NCI-H460 (cell line): ENCODE measurements around the gene NSMCE4A. TPM values are rescaled to one million over a fixed set of nuclear protein-coding genes. Genes with fewer than 3 reads are reported as not detected.
"Not testable (repeated sequence)": the region's sequence is repeated elsewhere in the genome, so short reads cannot be mapped to it uniquely, and the experiment has no call there.

Experiments used
- DNase-seq: peaks from one replicate; pipeline ENCODE4 v3.0.0-alpha.2; 2016; ENCODE audit warnings: low read depth; ENCODE audit errors: extremely low read depth
- total RNA-seq: library from RNA; depleted of rRNA; stranded (reverse); fragments of >200 nt; shearing (Covaris generic); gene quantifications from 2 replicates; pipeline ENCODE4 v1.2.3, GENCODE V29; 2014

The NSMCE4A gene
- total RNA-seq, 1 experiment from 2014 or later: 76.5 TPM

DNA sequence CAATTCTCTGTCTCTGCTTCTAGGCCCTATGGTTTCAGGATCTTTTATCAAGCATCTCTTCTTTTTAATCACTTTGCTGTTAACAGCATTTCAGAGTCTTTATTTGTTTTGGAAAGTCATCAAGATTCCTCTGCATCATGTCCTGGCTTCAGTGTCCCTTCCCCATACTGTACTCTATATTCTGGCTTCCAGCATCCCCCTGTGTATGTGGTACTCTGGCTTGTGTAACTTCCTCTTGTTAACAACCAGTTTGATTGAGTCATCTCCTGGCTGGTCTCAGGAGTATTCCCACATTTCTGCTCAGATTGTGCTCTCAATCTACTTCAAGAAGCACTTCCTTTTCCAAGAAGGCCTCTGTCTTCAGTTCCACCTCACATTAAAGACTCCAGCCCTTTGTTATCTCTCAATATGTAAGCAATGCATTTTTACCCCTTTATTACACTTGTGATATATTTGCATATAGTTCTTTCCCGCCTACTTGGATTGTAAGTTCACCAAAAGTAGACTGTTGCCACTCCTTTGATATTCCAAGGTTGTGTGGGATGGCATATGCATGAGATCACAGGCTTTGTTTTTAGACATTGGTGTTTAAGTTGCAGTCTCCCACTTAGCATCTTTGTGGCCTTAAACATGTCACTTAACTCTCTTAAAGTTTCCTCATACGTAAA, 32.1 kb downstream of the NSMCE4A start:
- peak; percentile 73 for DNase-seq

DNA sequence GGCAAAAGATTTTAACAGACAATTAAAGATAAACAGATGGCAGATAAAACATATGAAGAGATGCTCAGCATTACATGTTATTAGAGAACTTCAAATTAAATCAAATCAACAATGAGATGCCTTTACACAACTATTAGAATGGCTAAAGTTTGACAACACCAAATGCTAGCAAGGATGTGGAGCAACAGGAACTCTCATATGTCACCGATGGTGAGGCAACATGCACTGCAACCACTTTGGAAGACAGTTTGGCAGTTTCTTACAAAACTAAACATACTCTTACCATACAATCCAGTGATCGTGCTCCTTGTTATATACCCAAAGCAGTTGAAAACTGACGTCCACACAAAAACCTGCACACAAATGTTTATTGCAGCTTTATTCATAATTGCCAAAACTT, 33.5 kb downstream of the NSMCE4A start:
- DNase-seq: no peak

DNA sequence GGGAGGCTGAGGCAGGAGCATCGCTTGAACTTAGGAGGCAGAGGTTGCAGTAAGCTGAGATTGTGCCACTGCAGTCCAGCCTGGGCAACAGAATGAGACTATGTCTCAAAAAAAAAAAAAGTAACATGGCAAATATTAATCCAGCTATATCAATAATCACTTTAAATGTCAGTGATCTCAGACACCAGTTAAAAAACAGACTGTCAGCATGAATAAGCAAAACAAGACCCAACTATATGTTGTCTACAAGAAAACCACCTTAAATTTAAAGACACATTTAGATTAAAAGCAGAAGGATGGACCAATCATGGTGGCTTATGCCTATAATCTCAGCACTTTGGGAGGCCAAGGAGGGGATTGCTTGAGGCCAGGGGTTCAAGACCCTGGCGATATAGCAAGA, 38.7 kb downstream of the NSMCE4A start:
- no peak for DNase-seq

DNA sequence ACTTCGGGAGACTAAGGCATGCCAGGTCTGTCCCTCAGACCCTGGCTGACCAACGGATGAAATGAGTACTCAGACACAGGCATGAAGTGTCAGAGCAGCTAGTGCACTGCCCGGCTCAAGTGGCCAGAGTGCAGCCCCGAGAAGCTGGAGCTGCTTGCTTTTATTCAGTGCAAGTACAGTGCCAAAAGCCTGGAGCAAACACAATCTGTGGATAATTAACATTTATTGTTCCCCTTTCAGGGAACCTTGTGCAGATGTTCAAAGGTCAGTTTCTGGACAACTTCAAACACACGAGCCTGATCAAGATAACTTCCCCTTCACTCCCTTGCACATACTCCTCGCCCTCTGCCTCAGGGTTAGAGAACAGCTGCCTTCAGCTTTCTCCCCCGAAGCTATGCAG, 39.3 kb downstream of the NSMCE4A start:
- no peak for DNase-seq

DNA sequence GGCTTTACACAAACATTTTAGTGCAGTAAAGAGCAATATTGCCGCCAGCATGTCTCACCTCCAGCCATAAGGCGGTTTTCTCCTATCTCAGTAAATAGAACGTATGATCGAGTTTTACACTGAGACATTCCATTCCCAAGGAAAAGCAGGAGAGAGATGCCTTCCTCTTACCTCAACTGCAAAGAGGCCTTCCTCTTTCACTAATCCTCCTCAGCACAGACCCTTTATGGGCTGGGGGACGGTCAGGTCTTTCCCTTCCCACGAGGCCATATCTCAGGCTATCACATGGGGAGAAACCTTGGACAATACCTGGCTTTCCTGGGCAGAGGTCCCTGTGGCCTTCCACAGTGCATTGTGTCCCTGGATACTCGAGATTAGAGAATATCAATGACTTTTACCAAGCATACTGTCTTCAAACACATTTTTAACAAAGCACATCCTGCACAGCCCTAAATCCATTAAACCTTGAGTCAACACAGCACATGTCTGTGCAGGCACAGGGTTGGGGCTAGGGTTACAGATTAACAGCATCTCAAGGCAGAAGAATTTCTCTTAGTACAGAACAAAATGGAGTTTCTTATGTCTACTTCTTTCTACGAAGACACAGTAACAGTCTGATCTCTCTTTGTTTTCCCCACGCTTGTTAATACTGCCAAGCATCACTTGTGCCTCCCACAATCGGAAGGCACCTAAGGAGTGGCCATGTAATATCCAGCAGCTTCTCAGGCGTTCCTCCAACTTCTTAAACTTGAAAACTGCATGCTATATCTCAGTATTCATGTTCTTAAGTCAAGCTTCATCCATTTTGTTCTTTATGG, 44.5 kb downstream of the NSMCE4A start:
- not testable (repeated sequence) for DNase-seq

DNA sequence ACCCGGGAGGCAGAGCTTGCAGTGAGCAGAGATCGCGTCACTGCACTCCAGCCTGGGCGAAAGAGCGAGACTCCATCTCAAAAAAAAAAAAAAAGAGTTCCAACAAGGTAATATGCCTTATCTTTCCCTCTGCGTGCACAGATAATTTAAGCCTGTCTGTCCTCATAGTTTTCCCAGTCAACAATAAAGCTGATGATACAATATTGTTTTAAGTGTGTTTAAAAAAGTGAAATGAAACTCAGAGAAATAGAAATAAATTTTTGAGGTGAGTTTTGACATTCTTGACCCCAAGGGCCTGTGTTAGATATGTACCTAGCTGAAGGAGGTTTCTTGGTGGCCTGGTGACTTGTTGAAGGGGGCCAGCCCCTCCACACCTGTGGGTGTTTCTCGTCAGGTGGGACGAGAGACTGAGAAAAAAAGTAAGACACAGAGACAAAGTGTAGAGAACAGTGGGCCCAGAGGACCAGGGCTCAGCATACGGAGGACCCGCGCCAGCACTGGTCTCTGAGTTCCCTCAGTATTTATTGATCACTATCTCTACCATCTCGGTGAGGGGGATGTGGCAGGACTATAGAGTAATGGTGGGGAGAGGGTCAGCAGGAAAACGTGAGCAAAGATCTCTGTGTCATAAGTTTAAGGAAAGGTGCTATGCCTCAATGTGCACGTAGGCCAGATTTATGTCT, 45.3 kb downstream of the NSMCE4A start:
- not testable (repeated sequence) for DNase-seq

DNA sequence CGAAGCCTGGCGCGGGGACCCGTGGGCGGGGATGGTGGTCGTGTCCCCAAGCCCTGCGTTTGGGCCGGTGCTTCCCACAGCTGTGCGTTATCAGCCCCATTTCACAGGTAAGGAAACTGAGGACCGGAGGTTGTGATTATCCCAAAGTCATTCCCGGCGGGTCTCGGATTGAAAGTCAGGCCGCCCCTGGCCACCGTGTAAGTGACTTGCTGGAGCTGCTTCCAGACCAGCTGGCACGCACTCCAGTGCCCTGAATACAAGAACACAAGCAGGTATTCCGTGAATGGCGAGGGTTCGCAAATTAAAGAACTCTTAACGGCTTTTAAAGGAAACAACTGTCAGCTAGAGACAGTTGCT, 46.5 kb downstream of the NSMCE4A start:
- peak; percentile 17 for DNase-seq

DNA sequence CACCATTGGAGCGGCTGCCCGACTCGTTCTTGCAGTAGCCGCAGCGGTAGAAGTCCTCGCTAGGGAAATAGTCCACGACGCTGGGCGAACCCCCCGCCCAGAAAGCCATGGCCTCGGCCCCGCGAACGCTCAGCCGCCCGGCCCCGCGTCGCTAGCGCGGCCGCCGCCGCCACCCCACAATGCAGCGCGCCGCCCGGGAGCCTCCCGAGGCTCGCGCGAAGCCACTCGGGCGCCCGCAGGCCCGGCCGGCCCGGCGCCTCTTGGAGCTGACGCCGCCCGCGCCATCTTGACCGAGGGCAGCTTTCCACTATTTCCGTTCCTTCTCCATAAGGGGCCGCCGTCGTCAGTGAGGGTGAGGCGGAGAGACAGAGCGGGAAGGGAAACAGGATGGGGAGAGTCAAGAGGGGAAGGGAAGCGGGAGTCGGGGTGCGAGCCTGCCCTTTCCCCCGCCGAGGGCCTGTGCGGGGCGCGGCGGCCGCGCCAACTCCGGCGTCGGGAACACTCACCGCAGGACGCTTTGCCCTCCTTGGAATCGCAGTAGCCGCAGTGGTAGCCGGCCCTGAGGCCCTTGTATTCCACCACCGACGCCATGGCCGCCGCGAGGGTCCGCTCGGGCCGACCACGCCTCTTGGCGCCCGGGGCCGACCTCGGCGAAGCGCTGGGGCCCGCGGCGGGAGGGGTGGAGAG, 47.0 kb downstream of the NSMCE4A start, which contains the start of gene ATE1:
TSS of gene ATE1 (minus strand) at position 191 of the 687 bp plus-strand sequence. CDS start at position 109, 82 bp downstream.
- DNase-seq: peak; percentile 86

DNA sequence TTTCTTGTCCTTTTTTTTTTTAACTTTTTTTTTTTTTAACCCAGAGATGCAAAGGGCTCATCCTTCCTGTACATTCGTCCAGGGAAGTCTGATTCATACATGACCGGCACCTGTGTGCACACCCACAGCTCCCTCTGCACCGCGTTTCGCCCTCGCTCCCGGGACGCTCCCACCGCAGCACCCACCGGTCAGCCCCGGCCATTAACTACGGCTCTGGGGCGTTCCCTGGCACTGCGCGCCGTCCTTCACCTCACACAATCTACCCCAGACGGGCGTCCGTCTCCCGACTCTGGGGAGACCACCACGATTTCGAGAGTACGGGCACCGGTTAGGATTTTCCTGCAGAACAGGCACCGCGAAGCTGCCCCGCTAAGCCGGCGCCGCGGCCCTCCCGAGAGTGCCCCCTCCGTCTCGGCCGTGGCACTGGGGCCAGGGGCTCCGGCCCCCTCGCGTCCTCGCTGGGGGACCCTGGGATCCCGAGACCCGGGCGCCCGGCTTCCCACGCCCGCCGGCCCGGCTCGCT, 47.6 kb downstream of the NSMCE4A start:
- peak; percentile 40 for DNase-seq

DNA sequence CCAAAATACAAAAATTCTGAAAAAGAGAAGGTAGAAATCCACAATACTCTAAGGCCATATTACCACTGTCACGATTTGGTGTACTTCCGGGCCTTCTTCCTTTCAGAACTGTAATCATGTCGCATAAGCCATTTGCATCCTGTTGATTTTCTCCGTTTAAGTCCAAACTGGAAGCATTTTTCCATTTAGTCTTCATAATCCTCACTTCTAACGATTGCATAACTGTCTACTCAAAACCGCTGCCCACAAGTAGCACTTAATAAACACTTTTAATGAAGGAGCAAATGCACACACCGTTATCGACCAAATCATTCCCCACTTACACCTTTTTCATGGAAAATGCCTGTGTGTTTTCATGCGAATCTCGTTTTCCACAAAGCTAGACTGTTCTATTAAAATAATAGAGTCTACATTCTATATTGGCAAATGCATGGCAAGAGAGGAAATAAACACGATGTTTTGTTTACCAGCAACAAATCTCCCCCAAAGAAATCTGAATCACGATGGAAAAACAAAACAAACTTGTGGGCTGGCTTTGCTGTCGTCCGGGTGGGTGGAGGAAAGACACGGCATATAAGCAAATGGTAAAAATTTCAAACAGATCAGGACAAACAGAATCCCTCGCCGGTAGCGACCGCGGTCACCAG, 48.2 kb downstream of the NSMCE4A start:
- DNase-seq: peak; percentile 33

DNA sequence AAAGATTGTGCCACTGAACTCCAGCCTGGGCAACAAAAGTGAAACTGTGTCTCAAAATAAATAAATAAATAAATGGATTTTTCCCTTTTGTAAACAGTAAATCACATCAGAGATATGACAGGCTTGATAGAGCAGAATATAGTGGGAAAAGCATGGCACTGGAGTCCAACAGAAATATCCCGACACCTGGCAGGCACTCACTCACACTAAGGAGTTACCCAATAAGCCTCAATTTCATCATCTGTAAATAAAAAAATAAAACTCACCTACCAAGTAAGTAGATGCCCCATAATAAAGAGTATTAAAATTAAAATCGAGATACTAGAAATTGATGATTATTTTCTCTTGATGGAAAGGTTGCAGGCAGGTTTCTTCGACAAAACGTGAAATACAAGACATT, 48.9 kb downstream of the NSMCE4A start:
- DNase-seq: no peak

DNA sequence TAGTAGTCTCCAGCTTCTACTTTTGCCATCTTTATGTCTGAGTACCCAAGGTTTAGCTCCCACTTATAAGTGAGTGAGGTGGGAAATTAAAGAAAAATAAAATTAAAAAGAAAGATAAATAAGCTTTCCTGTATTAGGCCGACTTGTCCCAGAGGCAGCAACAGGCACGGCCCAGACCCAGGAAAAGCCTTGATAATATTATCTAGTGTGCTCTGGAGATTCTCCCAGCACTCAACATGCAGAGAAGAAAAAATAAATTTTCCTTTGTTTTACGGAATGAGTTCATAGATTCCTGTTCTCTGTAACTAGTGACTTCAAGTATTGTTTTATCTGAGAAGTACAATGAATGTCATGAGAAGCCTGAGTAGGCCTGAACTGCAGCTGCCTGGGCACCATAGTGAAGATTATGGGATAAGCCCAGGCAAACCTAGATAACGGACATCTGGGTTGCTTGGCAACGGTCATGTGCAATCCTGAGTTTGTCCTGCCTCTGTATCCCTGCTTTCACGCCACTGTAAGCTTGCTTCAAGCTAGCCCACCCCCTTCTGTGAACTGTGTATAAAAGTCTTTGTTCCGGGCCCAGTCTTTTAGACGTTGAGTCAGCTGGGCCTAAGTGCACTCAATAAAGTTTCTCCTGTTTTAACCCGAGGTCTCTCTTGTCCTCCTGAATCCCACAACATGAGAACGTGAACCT, 53.6 kb downstream of the NSMCE4A start:
- DNase-seq: no peak

DNA sequence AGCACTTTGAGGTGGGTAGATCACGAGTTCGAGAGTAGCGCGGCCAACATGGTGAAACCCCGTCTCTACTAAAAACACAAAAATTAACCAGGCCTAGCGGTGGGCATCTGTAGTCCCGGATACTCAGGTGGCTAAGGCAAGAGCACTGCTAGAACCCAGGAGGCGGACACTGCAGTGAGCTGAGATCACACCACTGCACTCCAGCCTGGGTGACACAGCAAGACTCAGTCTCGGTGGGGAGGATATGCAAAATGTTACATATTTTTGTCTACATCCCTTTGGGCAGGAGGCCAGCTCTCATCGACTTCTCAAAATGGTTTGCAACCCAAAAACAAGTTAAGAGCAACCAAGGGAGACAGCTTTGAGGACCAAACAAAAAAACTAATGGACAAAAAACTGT, 55.4 kb downstream of the NSMCE4A start:
- no peak for DNase-seq

DNA sequence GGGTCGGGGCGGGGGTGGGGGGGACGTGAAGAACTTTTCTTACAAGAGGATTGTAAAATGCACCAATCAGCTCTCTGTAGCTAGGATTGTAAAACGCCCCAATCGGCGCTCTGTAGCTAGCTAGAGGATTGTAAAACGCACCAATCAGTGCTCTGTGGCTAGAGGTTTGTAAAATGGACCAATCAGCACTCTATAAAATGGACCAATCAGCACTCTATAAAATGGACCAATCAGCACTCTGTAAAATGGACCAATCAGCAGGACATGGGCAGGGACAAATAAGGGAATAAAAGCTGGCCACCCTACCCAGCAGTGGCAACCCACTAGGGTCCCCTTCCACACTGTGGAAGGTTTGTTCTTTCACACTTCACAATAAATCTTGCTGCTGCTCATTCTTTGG, 56.2 kb downstream of the NSMCE4A start:
- DNase-seq: not testable (repeated sequence)

DNA sequence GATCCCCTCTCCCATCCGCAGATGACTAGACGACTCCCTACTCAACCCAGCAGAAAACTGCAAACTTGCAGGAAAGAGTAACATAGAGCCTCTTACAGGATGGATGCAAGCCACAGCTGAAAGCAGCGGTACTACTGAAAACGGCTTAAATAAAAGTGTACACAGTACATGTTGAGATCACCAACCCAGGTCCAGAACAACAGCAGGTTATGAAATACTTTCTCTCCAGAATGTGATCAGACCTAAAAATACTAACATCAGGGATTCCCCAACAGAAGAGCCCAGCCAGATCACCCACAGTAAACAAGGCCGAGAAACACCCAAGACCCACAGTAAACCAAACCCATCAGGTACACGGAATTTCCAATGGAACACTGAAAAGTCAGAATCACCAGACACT, 60.4 kb downstream of the NSMCE4A start:
- DNase-seq: no peak

DNA sequence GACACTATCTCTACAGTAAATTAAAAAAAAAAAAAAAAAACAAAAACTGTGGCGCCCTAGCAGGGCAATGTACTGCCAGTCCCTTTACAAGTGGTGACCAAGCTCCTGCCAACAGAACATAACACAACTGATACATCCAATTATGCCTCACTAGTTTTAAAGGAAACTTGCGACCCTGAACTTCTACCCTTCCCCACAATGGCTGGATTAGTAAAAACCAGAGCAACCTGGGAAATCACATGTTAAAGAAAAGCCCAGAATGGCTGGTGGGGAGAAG, 63.7 kb downstream of the NSMCE4A start:
- DNase-seq: no peak

DNA sequence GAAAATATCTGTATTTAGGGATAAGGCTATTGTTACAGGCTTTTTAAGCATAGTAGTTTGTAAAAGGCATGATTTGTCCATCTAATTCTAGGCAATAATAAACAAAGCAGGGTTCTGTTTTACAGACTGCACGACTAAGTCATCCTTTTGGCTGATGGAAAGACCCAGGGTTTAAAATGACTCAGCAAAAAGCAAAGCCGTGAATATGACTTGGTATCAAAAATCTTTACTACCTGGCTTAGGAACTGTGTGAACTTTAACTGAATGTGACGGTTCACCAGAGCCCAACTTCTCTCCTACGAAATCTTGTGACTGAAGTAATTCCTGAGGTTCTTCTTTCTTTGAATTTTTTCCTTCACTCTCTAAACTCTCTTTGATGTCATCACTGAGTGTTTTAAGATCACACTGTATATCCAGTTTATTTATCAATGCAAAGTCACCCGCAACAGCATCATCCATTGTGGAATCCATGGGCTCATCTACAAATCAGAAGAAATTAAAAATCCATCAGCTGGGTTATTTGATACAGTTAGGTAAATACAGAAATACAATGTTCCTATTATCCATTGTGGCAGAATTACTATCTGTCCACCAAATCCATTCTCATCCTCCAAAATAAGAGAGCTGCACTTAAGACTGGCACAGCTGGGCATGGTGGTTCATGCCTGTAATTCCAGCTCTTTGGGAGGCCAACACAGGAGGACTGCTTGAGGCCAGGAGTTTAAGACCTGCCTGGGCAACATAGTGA, 64.2 kb downstream of the NSMCE4A start:
- peak; percentile 59 for DNase-seq
